HUES48 (cell line): ENCODE results near the gene POU5F1.

ENCODE experiments used
- H3K27ac ChIP-seq: one replicate; pipeline ENCODE4 v1.7.0; 2013; ENCODE audit warnings: low read depth, low read length, inconsistent platforms
- H3K27me3 ChIP-seq: 2 replicates; pipeline ENCODE4 v1.6.1; 2013; ENCODE audit warnings: mild to moderate bottlenecking, low read length; ENCODE audit not compliant: control insufficient read depth, insufficient read depth
- H3K36me3 ChIP-seq: 2 replicates; pipeline ENCODE4 v1.6.1; 2013; ENCODE audit warnings: low read length; ENCODE audit not compliant: control insufficient read depth, insufficient read depth
- H3K4me1 ChIP-seq: 2 replicates; pipeline ENCODE4 v1.6.1; 2013; ENCODE audit warnings: mild to moderate bottlenecking, low read length; ENCODE audit not compliant: control insufficient read depth, insufficient read depth
- H3K4me3 ChIP-seq: 2 replicates; pipeline ENCODE4 v1.5.1; 2013; ENCODE audit warnings: mild to moderate bottlenecking, low read depth, low read length
- H3K9ac ChIP-seq: 2 replicates; pipeline ENCODE4 v1.6.1; 2013; ENCODE audit warnings: mild to moderate bottlenecking, low read depth, low read length, moderate library complexity
- H3K9me3 ChIP-seq: 2 replicates; pipeline ENCODE4 v1.6.1; 2013; ENCODE audit warnings: low read length; ENCODE audit not compliant: control insufficient read depth, insufficient read depth

POU5F1 gene

DNA sequence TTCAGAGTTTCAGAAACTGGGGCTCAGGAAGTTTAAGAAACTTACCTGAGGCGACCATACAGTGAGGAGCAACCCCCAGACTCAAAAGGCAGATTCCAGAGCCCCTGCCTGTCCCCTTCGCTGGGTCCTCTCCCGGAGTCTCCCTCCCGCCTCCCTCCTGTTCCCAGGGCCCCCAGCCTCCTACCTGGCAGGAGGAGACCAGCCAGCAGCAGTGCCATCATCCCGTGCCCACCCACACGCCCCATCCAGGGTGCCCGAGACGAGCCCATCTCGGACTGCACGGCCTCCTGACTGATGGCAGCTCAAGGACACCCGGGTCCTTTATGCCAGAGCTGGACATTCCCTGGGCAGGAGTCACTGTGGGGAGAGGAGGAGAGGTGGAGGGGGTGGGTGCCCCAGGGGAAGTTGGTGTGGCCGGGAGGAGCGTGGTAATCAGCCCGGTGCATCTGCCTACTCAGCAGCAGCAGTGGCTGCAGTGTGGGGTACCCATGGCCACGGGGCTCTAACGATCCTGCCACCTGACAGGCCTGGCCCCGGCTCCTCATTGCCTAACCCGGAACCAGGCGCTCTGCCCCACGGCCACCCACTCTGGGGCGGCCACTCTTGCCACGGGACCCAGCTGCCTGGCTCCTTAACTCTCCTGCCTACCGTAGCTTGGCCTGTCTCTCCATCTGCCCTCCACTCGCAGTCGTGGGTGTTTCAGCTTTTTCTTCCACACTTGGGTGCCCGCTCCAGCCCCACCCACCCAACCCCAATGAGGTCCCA is 50.1 kb downstream of the POU5F1 start, which contains the start of gene CDSN:
Gene CDSN (minus strand): TSS at position 296 of the 765 bp plus-strand sequence. CDS start 27 bp downstream, at position 269.
- no peaks in the 10 kb centered on the region for H3K27me3 ChIP-seq
- H3K36me3 ChIP-seq, result no peaks in the 10 kb centered on the region
- H3K9ac ChIP-seq, result no peak within 1 kb of the TSS
- H3K9me3 ChIP-seq, result no peaks in the 10 kb centered on the region
- no peak within 1 kb of the TSS for H3K27ac ChIP-seq
- no peak within 1 kb of the TSS for H3K4me3 ChIP-seq
- H3K4me1 ChIP-seq, result peaks cover 4% of the 10 kb centered on the region; the same call in 1 of the 2 replicates

DNA sequence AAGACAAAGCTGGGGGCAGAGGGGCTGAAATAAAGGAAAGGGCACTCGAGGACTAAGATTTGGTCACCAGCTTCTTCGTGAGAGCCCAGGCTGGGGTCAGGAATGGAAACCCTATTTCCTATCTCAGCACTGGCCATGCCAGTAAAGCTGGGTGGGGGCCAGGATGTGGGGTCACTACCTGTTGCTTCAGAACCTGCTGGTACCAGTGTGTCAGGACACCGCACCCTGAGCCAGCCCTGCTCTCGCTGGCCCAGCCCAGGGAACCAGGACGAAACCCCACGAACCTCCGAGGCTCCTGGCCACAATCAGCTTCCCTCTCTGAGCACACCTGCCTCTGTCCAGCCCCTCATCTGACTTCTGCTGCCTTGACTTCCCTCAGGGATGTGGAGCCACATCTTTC is 52.3 kb downstream of the POU5F1 start:
- Histone ChIP-seq H3K4me1 (peaks cover 10% of the 10 kb centered on the region), H3K36me3 (no peaks in the 10 kb centered on the region), H3K9me3 (no peaks in the 10 kb centered on the region), H3K27me3 (no peaks in the 10 kb centered on the region), H3K9ac (no peak overlapping the region), H3K27ac (no peak overlapping the region), H3K4me3 (no peak overlapping the region)

DNA sequence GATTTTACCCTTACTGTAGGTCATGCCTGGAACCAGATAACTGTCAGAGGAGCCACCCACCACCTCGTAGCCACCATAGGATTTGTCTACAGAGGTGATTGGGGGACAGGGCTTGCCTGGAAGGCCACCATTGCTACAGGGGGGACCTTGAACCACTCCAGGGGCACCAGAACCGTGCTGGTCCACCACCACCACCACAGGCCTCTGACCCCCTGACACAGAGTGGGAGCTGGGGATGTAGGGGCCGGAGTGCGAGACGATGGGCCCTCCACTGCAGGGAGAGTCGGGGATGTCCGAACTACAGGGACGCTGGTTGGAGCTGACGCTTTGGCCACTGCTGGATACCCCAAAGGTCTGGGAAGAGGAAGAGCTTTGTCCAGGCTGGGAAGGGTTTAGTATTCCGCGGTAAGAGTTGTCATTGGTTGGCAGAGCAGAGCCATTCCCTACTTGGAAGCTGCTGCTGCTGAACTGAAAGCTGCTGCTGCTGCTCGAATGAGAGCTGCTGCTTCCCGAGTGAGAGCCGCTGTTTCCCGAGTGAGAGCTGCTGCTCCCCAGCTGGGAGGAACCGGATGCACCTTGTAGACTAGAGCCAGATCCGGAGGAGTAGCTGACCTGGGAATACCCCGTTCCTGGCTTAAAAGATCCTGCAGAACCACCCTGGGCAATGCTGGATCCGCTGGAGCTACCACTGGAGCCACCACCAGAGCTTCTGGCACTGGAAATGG is 53.7 kb downstream of the POU5F1 start:
- Histone ChIP-seq H3K27me3 (no peaks in the 10 kb centered on the region), H3K27ac (no peak overlapping the region), H3K9ac (no peak overlapping the region), H3K9me3 (no peaks in the 10 kb centered on the region), H3K4me1 (peaks cover 10% of the 10 kb centered on the region), H3K4me3 (no peak overlapping the region), H3K36me3 (no peaks in the 10 kb centered on the region)

DNA sequence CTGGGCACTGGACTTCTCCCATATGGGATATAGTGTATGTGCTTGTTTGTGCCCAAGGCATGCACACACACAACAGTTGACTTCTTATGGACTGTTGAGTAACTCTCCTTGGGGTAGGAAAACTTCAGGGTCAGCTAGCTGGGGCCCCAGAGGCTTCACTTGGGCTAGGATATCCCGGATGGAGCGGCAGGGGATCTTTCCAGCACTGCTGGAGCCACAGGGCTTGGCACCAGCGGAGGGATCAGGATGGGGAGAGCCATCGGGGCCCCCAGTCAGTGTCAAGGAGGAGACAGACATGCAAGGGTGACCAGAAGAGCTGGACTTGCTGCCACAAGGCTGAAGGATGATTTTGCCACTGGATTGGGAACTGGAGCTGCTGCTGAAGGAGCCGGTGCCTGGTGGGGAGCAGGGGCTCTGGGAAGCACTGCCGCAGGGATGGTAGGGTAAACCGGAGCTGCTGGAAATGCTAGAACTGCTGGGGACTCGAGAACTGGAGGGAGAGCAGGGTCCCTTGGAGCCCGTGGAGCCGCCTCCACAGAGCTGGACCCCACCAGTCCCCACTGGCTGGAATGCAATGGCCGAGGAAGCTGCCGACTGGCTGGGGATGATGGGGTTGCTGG is 54.4 kb downstream of the POU5F1 start:
- H3K27ac ChIP-seq, result no peak overlapping the region
- H3K27me3 ChIP-seq, result no peaks in the 10 kb centered on the region; the same call in 1 of the 2 replicates
- no peaks in the 10 kb centered on the region for H3K9me3 ChIP-seq
- H3K36me3 ChIP-seq, result no peaks in the 10 kb centered on the region
- H3K9ac ChIP-seq, result no peak overlapping the region
- peaks cover 12% of the 10 kb centered on the region for H3K4me1 ChIP-seq
- no peak overlapping the region for H3K4me3 ChIP-seq

DNA sequence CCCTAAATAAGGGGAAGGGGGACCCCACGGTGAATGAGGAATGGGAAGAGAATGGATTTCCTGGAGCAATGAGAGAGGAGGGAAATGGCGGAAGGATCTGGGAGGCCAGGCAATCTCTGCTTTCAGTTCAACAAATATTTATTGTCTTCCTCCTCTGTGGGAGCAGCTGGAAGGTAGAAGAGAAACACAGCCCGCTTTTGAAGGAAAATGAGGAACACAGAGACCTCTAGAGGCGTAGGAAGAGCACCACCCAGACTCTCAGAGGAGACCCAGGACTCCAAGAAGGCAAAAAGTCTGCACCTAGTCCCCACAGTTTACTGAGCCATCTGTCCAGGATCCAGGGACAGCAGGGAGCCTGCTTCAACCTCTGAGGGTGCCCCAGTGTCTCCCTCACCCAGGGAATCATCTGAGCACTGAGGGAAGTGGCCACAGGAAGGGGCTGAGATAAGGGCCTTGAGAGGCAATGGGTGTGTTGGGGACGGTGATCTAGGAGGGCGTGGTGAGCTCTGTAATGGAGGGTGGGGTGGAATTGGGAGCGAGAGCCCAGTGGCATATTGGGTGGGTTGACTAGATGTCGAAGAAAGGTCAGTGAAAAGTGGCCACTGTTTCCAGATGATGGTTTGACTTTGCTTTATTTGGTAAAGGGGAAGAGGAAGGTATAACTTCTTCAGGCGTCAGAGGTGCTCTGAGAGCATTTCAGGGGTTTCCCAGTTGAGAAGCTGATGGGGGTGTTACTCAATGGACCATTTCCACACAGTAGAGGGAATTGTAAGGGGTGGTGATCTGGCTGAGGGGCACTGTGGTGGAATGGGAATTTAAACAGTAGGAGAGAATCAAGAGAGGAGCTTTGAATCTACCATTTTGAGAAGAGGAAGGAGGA is 55.3 kb downstream of the POU5F1 start:
- H3K4me3 ChIP-seq, result no peak overlapping the region
- H3K36me3 ChIP-seq, result no peaks in the 10 kb centered on the region
- no peak overlapping the region for H3K9ac ChIP-seq
- no peaks in the 10 kb centered on the region for H3K9me3 ChIP-seq
- H3K27me3 ChIP-seq, result peaks cover 5% of the 10 kb centered on the region
- peaks cover 20% of the 10 kb centered on the region for H3K4me1 ChIP-seq
- peak overlapping the region; percentile 83 for H3K27ac ChIP-seq

DNA sequence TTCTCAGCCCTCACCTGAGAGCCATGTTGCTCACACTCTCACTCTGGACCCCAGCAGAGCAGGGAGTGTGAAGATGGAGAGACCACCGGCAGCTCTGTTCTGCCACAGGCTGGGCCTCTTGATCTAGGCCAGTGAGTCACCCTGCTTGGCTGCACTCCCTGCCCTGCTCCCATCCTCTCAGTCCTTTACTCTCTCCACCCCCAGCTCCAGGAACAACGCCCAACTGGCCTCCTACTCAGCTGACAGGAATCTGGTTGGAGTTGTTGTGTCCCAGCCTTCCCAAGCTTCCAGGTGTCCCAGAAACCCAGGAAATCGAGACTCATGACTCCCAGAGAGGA is 56.0 kb downstream of the POU5F1 start, which contains the start of gene PSORS1C1:
Gene PSORS1C1 (plus strand): TSS at position 260 of the 338 bp plus-strand sequence. CDS start 14,833 bp downstream, outside the sequence.
- H3K27ac ChIP-seq, result peak within 1 kb of the TSS; percentile 83
- H3K27me3 ChIP-seq, result peaks cover 11% of the 10 kb centered on the region
- no peak within 1 kb of the TSS for H3K9ac ChIP-seq
- peaks cover 27% of the 10 kb centered on the region for H3K4me1 ChIP-seq
- H3K9me3 ChIP-seq, result no peaks in the 10 kb centered on the region
- no peak within 1 kb of the TSS for H3K4me3 ChIP-seq
- no peaks in the 10 kb centered on the region for H3K36me3 ChIP-seq
